8988T (cell line): ENCODE results near the gene COQ7.

Experiments used
- DNase-seq: peaks from one replicate; pipeline ENCODE4 v3.0.0; 2011

The COQ7 gene

GRCh38 chr16:19067349-19068236 is at the start of gene COQ7:
Gene COQ7 (plus strand): TSS chr16:19067614. CDS start chr16:19067665, 51 bp downstream.
- DNase-seq: peak; percentile 51

DNA sequence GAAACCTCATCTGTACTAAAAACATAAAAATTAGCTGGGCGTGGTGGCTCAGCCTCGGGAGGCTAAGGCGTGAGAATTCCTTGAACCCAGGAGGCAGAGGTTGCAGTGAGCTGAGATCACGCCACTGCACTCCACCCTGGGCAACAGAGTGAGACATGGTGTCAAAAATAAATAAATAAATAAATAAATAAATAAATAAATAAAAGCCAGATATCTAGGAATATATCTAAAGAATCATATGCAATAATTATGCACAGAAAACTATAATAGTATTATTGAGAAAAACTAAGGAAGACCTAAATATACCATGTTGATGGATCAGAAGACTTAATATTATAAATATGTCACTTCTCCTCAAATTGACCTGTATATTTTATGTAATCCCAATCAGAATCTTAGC is 46.7 kb upstream of the COQ7 start:
- no peak for DNase-seq

DNA sequence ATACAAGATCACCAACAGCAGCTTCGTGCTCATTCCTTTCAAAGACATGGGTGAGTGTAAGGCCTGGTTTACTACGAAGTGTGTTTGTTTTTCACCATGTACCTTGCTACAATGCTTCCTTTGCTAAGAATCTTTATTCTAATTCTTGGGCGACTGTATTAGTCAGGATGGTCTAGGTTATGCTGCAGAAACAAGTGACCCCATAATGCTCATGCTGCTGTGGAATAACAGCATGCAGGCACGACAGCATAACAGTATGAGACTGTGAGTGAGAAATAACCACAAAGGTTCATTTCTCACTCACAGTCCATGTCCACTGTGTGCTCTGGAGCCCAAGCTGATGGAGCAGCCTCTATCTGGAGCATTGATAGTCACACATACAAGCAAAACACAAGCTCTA is 45.7 kb upstream of the COQ7 start:
- no peak for DNase-seq

DNA sequence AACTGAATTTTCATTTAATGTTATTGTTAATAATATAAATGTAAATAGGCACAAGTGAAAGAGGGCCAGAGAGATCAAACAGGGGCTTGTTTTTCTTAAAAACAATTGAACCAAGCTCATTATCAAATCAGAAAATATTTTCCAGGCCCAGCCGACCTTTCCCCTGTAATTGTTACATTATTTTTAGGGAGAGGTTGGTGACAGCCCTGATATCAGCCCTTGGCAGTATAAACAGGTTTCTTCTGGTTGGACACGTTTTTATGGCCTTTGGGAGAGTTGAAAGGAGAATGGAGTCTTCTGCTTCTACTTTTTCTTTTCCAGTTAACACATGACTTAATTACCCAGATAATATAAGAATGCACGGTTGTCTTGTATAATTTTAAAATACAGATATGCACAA is 40.0 kb upstream of the COQ7 start:
- DNase-seq: no peak

DNA sequence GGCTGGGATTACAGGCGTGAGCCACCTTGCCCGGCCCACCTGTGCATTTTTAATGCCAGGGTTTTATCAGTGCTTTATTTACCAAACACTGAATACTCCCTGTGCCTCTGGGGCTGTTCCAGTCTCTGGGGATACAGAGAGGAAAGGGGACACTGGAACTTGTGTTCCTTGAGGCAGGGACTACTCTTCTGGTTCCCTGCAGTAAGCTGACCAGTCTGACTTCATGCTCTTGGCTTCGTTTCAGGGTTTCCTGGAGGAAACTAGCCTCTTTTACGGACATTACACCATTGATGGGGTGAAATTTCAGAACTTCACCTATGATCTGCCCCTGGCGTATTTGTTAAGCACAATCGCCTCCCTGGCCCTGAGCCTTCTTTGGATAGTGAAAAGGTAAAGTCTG is 37.4 kb upstream of the COQ7 start:
- no peak for DNase-seq

DNA sequence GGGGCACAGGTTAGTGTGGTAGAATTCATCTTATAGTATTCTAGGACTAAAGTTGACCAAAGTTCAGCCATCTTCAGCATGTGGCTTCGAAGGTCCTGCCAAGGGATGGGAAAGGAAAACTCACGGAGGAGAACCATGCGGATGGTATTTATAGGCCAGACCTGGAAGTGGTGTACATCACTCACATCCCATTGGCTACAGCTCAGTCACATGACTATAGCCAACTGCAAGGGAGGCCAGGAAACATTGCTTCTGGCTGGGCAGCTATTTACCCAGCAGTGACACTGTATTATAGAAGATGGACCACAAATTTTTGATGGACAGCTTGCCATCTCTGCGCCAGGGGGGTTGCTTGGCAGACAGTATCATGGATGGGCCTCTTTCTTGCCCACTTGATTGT is 35.7 kb upstream of the COQ7 start:
- no peak for DNase-seq

DNA sequence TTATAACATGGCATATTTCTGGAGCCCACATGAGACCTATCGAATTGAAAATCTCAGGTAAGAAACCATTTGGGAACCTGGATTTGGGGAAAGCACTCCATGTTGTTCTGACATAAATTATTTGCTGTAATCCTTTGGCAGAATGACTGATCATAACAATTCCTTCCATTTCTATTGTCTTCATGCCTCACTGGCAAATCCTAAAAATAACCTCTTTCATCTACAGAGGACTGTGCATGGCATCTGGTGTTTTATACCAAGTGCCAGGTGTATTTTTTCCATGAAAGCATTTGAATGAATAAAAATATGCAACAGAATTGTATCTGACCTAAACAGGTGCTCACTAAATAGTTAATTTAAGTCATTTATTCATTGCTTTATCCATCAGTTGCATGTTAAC is 33.7 kb upstream of the COQ7 start:
- no peak for DNase-seq

GRCh38 chr16:19040400-19040799 is 27.0 kb upstream of the COQ7 start:
- no peak for DNase-seq

DNA sequence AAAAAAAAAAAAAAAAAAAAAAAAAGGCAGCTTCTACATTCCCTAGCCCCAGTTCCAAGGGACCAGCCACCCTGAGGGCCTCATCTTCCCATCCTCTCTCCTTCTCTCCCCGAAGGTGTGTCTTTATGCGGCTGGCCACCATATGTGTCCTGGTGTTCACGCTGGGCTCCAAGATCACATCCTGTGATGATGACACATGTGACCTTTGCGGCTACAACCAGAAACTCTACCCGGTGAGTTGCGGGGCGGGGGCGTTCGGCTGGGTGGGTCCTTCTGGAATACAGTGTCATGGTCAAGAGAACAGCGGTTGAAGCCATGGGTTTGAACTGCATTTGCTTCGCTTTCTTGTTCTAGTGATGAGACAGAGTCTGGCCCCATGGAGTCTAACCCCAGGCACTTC is 22.6 kb upstream of the COQ7 start:
- DNase-seq: no peak

DNA sequence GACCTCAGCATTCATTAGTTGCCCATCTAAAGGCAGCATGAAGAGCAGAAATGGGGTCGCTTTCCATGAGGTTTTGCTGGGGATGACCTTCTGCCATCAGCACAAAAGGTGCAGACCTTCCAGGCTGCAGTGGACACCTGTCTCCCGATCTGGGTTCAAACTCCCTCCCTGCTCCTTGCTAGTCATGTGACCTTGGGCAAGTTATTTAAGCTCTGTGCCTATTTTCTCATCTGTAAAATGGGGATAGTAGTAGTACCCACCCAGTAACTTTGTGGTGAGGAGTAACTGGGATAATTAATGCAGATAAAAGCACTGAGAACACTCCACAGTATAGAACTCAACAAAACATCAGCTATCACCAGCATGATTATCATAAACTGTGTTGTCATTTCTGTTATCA is 21.4 kb upstream of the COQ7 start:
- no peak for DNase-seq

DNA sequence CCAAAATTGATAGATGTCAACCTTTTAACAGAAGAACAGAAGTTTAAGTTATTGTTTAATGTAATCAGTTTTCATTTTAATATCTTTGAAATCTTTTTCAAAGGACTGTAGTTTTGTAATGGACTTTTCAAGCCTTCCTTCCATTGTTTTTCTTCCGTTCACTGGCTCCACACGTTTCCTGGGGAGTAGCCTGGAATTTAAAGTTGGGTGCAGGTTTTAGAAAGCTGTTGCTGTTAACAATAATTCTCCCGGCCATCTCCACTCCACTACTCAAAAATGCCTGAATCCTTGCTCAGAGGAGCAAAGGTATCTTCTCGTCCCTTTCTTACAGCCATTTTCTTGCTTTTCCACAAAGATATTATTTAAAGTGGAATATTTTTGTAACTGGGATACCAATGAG is 4.7 kb upstream of the COQ7 start:
- DNase-seq: no peak

GRCh38 chr16:19066988-19067348 is 446 bp upstream of the COQ7 start:
- no peak for DNase-seq

DNA sequence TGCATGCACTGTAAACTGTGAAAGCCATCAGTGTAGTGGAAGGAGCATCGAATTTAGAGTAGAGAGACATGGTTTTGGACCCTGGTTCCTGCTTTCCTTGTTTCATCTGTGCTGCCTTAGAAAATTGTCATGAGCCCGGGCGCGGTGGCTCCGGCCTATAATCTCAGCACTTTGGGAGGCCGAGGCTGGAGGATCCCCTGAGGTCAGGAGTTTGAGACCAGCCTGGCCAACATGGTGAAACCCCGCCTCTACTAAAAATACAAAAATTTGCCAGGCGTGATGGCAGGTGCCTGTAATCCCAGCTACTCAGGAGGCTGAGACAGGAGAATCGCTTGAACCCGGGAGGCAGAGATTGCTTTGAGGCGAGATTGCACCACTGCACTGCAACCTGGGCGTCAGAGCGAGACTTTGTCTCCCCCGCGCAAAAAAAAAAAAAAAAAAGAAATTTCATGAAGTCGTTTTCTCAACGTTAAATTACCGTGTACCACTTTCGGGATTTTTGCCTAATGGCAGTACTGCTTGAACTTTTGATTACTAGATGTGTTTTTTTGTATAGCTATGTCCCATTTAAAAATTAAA is 912 bp downstream of the COQ7 start:
- DNase-seq: no peak

- peak; percentile 20 for DNase-seq
These were observed 4.7 kb downstream of the COQ7 start for GRCh38 chr16:19071811-19072777.

GRCh38 chr16:19073344-19073743 is 5.9 kb downstream of the COQ7 start:
- no peak for DNase-seq

GRCh38 chr16:19073863-19074262 is 6.4 kb downstream of the COQ7 start:
- no peak for DNase-seq

GRCh38 chr16:19075511-19075910 is 8.1 kb downstream of the COQ7 start:
- DNase-seq: no peak

DNA sequence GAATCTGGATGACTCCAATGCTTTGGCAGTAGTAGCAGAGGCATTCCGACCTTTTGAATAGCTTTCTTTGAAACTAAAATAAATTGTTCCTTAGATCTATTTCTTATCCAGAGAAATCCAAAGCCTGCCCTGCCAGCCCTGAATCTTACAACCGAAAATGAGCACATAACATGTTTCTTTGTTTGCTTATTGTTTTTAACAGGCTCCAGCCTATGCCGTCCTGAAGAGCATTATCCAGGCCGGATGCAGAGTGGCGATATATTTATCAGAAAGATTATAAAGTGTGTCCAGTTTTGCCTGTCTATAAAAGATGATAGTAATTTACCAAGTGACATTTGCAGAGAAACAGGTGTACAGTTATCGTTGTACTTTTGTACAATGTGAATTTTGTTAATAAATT is 10.5 kb downstream of the COQ7 start:
- no peak for DNase-seq

- no peak for DNase-seq
These were observed 16.3 kb downstream of the COQ7 start for GRCh38 chr16:19083670-19084069.

DNA sequence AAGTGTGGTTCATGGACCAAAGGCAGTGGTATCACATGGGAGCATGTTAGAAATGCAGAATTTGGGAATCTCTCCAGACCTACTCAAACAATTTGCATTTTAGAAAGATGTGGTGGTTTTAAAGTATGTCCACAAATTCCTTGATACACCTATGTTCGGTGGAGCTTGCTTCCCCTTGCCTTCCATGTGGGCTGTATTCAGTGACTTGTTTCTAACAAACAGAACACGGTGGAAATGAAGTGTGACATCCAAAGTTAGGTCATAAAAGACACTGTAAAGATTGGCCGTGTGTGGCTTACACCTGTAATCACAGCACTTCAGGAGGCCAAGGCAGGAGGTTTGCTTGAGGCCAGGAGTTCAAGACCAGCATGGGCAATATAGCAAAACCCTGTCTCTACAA is 16.7 kb downstream of the COQ7 start:
- DNase-seq: no peak

DNA sequence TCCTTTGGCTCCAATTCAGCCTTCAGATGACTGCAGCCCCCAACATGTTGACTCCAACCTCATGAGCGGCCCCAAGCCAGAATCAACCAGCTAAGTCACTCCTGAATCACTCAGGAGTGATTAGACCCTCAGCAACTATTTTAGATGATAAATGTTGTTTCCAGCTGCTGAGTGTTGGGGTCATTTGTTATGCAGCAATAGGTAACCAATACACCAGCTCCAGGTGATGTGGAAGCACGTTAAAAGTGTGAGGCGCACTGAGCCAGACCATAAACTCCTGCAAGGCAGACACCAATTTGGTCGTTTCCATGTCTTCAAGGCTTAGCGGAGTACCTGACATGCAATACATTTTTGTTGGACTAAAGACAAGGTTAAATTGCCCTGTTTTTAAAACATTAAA is 17.5 kb downstream of the COQ7 start:
- no peak for DNase-seq

GRCh38 chr16:19085679-19086200 is 18.3 kb downstream of the COQ7 start:
- no peak for DNase-seq
